Hepatocyte (in vitro differentiated cells): ENCODE measurements around the gene LIPA.
"Not testable (repeated sequence)": the region's sequence is repeated elsewhere in the genome, so short reads cannot be mapped to it uniquely, and the experiment has no call there.

Experiments
- CTCF ChIP-seq: fragments of 200-600 bp; sonication (generic); IDR thresholded peaks from 2 replicates; pipeline ENCODE4 v1.5.1; 2016; ENCODE audit warnings: antibody characterized with exemption, mild to moderate bottlenecking; ENCODE audit not compliant: poor library complexity
- EZH2phosphoT487 ChIP-seq: fragments of 200-600 bp; sonication (generic); IDR thresholded peaks from one replicate; pipeline ENCODE4 v1.6.1; 2018; ENCODE audit warnings: antibody characterized with exemption, mild to moderate bottlenecking, low read depth, moderate library complexity; ENCODE audit not compliant: unreplicated experiment, severe bottlenecking

- not testable (repeated sequence) for TF ChIP-seq CTCF, EZH2phosphoT487
These were observed 33.7 kb upstream of the LIPA start for GRCh38 chr10:89285303-89285702.
